ENCODE measurements around the gene IL18. TPM values are rescaled to one million over a fixed set of nuclear protein-coding genes. Genes with fewer than 3 reads are reported as not detected.

IL18 gene
- total and polyA plus RNA-seq, 2 of the 8 experiments (the other 6 are each of a cell fraction or from before 2014, with no cell fraction given) = 0.29 to 0.84 TPM

DNA sequence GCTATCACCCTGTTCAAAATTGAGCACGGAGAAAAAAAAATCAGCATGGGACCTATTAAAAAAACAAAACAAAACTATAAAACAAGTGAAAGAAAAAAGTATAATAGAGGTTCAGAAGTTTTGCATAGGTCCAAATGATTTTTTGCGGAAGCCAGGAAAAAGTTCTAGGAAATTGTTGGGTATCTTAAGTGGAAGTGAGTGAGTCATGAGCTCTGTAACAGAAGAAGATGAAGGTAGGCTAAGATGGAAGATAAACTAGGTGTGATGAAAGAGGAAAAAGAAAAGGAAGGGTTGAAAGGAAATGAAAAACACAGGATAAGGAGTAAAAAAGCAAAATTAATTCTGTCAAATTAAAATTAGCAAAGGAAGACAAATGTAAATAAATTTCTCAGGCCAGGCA is 49.4 kb downstream of the IL18 start (continued):
- TF ChIP-seq BRCA1 (IDR thresholded peaks at IDR 0.05; ENCODE audit: low read depth, low read length) = no peak

Measured in H1 (cell line).